Adrenal gland (tissue), 5 donors: ENCODE results near the gene DNAH8.

Source experiments
- CTCF ChIP-seq, 6 experiments: fragments of 450-650 bp in 4 of 6; fragments of 200-600 bp in 2 of 6; sonication (generic) in 1 of 6; IDR thresholded peaks; 1 replicate in 5 of 6; 2 replicates in 1 of 6; pipeline versions ENCODE4 v1.5.1 to v1.8.0; 2016 to 2021; ENCODE audit warnings: antibody characterized with exemption in 6 of 6, mild to moderate bottlenecking in 2 of 6, moderate library complexity in 1 of 6
- POLR2A ChIP-seq, 2 donors: fragments of 450-650 bp; IDR thresholded peaks; one replicate each; pipeline ENCODE4 v1.6.1; 2017; ENCODE audit warnings: antibody characterized with exemption in 2 of 2, mild to moderate bottlenecking in 2 of 2, moderate library complexity in 1 of 2
- donor health status: DM: no; HTN: no; CAD: no.

DNA sequence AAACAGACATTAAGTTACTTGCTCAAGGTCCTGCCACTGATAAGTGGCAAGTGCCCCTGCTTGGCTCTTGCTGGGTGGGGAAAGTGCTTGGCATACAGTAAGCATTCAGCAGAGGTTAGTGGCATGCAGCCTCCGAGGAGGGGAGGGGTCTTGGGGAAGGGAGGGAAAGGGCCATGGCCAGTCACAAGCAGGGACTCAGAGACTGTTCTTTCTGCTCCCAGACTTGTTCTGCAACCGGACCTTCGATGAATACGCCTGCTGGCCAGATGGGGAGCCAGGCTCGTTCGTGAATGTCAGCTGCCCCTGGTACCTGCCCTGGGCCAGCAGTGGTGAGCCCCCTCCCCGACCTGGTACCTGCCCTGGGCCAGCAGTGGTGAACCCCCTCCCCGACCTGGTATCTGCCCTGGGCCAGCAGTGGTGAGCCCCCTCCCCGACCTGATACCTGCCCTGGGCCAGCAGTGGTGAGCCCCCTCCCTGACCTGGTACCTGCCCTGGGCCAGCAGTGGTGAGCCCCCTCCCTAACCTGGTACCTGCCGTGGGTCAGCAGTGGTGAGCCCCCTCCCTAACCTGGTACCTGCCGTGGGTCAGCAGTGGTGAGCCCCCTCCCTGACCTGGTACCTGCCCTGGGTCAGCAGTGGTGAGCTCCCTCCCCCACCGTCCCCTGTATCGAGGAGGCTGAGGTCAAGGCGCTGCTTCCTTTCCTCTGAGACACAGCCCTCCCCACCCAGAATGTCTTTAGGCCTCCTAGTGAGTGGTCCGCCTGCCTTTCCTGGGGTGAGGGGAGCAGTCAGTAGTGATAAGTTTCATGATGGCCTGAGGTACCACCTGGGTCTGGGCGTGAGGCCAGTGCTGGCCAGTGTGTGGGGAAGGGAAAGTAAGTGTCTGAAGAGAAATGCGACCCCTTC, 342.4 kb downstream of the DNAH8 start:
- TF ChIP-seq POLR2A (IDR thresholded peaks at IDR 0.05) (no peak), CTCF (IDR thresholded peaks at IDR 0.05) (no peak)
